Ovary (tissue), 3 donors: Measurements from ENCODE around the gene HDAC6.

Source experiments
- EP300 ChIP-seq: sonication (generic); formaldehyde crosslinking; IDR thresholded peaks from one replicate; pipeline ENCODE4 v1.6.1; 2017; ENCODE audit warnings: antibody characterized with exemption
- POLR2A ChIP-seq: fragments of 450-650 bp; IDR thresholded peaks from one replicate; pipeline ENCODE4 v1.6.1; 2017; ENCODE audit warnings: antibody characterized with exemption, mild to moderate bottlenecking, moderate library complexity
- TF ChIP-seq, protein P1 (sequence below), 3 donors: fragments of 450-650 bp in 2 of 3; fragments of 200-600 bp in 1 of 3; IDR thresholded peaks; one replicate each; pipeline versions ENCODE4 v1.5.1 to v1.8.0; 2016 to 2022; ENCODE audit warnings: antibody characterized with exemption in 3 of 3, mild to moderate bottlenecking in 1 of 3
- donor health status: DM: no; HTN: no; CAD: no.

DNA sequence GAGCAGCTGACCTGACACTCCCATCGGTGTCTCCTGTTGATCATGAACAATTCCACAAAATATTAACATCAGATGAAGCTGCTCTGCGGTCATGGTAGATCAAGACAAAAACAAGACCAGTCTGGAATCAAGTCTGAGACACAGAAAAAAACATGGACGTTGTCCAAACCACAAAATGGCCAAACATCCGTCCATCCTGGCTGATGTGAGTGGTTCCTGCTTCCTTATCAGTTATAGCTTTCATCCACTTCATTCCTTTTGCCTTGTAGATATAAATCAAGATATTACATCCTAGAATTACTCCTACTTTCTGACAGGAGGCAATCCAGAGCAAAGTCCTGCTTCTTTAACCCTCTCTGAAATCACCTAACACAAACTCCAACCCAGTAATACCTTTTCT lies 62.3 kb downstream of the HDAC6 start:
- TF ChIP-seq, protein P1, sequence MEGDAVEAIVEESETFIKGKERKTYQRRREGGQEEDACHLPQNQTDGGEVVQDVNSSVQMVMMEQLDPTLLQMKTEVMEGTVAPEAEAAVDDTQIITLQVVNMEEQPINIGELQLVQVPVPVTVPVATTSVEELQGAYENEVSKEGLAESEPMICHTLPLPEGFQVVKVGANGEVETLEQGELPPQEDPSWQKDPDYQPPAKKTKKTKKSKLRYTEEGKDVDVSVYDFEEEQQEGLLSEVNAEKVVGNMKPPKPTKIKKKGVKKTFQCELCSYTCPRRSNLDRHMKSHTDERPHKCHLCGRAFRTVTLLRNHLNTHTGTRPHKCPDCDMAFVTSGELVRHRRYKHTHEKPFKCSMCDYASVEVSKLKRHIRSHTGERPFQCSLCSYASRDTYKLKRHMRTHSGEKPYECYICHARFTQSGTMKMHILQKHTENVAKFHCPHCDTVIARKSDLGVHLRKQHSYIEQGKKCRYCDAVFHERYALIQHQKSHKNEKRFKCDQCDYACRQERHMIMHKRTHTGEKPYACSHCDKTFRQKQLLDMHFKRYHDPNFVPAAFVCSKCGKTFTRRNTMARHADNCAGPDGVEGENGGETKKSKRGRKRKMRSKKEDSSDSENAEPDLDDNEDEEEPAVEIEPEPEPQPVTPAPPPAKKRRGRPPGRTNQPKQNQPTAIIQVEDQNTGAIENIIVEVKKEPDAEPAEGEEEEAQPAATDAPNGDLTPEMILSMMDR (IDR thresholded peaks at IDR 0.05), result no peak
- no peak for TF ChIP-seq POLR2A
- no peak for TF ChIP-seq EP300
